Endodermal cell (in vitro differentiated cells): ENCODE measurements around the gene GRIA3. TPM values are rescaled to one million over a fixed set of nuclear protein-coding genes. Genes with fewer than 3 reads are reported as not detected.
A peak's percentile ranks its signal among the peaks of the same experiment; 100 is the strongest.

ENCODE experiments used
- DNase-seq: peaks from one replicate; pipeline ENCODE4 v3.0.0-alpha.2; 2017
- H3K27ac ChIP-seq: 2 replicates; pipeline ENCODE4 v1.5.1; 2013; ENCODE audit warnings: mild to moderate bottlenecking, low read depth, low read length, moderate library complexity
- H3K27me3 ChIP-seq: 2 replicates; pipeline ENCODE4 v1.6.1; 2013; ENCODE audit warnings: mild to moderate bottlenecking, low read length, moderate library complexity; ENCODE audit not compliant: insufficient read depth, control insufficient read depth, poor library complexity, severe bottlenecking
- H3K36me3 ChIP-seq: 2 replicates; pipeline ENCODE4 v1.7.0; 2013; ENCODE audit warnings: mild to moderate bottlenecking, low read length, moderate library complexity; ENCODE audit not compliant: control insufficient read depth, insufficient read depth
- H3K4me1 ChIP-seq: one replicate; pipeline ENCODE4 v1.7.0; 2013; ENCODE audit warnings: low read length; ENCODE audit not compliant: control insufficient read depth, insufficient read depth
- H3K4me3 ChIP-seq: 2 replicates; pipeline ENCODE4 v1.5.1; 2013; ENCODE audit warnings: mild to moderate bottlenecking, low read length, moderate library complexity
- H3K9ac ChIP-seq: 2 replicates; pipeline ENCODE4 v1.6.1; 2013; ENCODE audit warnings: mild to moderate bottlenecking, low read length, moderate library complexity; ENCODE audit not compliant: poor library complexity, severe bottlenecking; ENCODE audit errors: extremely low read depth
- H3K9me3 ChIP-seq: 2 replicates; pipeline ENCODE4 v1.6.1; 2013; ENCODE audit warnings: mild to moderate bottlenecking, low read length, moderate library complexity; ENCODE audit not compliant: control insufficient read depth
- H3K27ac Mint-ChIP-seq: 2 replicates; pipeline ENCODE4 v1.8.0; 2020; ENCODE audit warnings: mixed read lengths
- H3K27me3 Mint-ChIP-seq: 2 replicates; pipeline ENCODE4 v1.8.0; 2021; ENCODE audit warnings: mild to moderate bottlenecking, mixed read lengths; ENCODE audit not compliant: insufficient read depth
- H3K36me3 Mint-ChIP-seq: 2 replicates; pipeline ENCODE4 v1.8.0; 2020; ENCODE audit warnings: low read depth, mixed read lengths
- H3K4me1 Mint-ChIP-seq: 2 replicates; pipeline ENCODE4 v1.8.0; 2020; ENCODE audit warnings: mixed read lengths
- H3K4me3 Mint-ChIP-seq: 2 replicates; pipeline ENCODE4 v1.8.0; 2020; ENCODE audit warnings: mild to moderate bottlenecking, moderate library complexity, mixed read lengths
- H3K9me3 Mint-ChIP-seq: 2 replicates; pipeline ENCODE4 v1.8.0; 2020; ENCODE audit warnings: mild to moderate bottlenecking, mixed read lengths
- WGBS, 2 experiments: methylation state at CpG; one replicate each; pipeline versions ENCODE4 v1.1.5 to v1.1.7; 2013; ENCODE audit warnings: missing lambda C conversion rate in 2 of 2, mixed read lengths in 1 of 2; ENCODE audit not compliant: insufficient coverage in 1 of 2, insufficient read length in 1 of 2; 5-methylcytosine and 5-hydroxymethylcytosine counted together
- total RNA-seq, 2 donors: library from RNA; stranded (reverse); fragmentation: NEBNext Ultra II Directional in 1 of 2; extraction: Animal tissue kit (Norgen Biotek cat#: 25700) in 1 of 2; gene quantifications; 2 replicates in 1 of 2; 3 replicates in 1 of 2; pipeline ENCODE4 v1.2.1, GENCODE V29; 2021
- TF ChIP-seq, protein P1 (sequence below): fragments of 200-600 bp; sonication (generic); conservative IDR thresholded peaks from 2 replicates; pipeline ENCODE4 v1.5.0; 2021; ENCODE audit warnings: antibody characterized with exemption, mild to moderate bottlenecking

Gene GRIA3
- total RNA-seq, 2 donors from 2014 or later: 5.7 to 12.2 TPM

DNA sequence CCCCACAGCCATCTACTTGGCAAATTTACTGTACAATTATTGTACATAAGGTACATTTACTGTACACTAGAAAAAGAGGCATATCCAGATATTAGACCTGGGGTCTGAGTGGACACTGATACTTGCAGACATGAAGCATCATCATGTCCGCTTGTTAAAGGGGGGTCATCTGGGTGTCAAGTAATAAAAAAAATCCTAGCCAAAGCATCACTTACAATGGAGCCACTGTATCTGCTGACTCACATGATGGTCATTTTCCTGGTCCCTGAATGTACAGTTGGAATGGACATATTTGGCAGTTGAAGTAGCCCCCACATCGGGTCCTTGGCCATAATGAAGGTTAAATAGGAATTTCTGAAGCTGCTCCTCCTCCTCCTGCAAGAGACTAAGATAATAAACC lies 320.0 kb downstream of the GRIA3 start:
- H3K9me3 Mint-ChIP-seq: peaks cover 52% of the 10 kb centered on the region
- H3K9me3 ChIP-seq: no peaks in the 10 kb centered on the region
- no peak for DNase-seq
- H3K27me3 Mint-ChIP-seq: no peaks in the 10 kb centered on the region
- no peaks in the 10 kb centered on the region for H3K4me1 ChIP-seq
- H3K36me3 Mint-ChIP-seq: peaks cover 3% of the 10 kb centered on the region
- no peak overlapping the region for H3K4me3 Mint-ChIP-seq
- TF ChIP-seq, protein P1, sequence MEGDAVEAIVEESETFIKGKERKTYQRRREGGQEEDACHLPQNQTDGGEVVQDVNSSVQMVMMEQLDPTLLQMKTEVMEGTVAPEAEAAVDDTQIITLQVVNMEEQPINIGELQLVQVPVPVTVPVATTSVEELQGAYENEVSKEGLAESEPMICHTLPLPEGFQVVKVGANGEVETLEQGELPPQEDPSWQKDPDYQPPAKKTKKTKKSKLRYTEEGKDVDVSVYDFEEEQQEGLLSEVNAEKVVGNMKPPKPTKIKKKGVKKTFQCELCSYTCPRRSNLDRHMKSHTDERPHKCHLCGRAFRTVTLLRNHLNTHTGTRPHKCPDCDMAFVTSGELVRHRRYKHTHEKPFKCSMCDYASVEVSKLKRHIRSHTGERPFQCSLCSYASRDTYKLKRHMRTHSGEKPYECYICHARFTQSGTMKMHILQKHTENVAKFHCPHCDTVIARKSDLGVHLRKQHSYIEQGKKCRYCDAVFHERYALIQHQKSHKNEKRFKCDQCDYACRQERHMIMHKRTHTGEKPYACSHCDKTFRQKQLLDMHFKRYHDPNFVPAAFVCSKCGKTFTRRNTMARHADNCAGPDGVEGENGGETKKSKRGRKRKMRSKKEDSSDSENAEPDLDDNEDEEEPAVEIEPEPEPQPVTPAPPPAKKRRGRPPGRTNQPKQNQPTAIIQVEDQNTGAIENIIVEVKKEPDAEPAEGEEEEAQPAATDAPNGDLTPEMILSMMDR: no peak
- H3K9ac ChIP-seq: no peak overlapping the region
- H3K4me3 ChIP-seq: no peak overlapping the region
- H3K27ac ChIP-seq: no peak overlapping the region
- WGBS, 2 experiments: 75% methylated on average over 1 of the region's 2 CpGs; no CpG with 5 or more reads in 1 of the 2 experiments
- H3K36me3 ChIP-seq: no peaks in the 10 kb centered on the region
- no peaks in the 10 kb centered on the region for H3K4me1 Mint-ChIP-seq
- H3K27ac Mint-ChIP-seq: no peak overlapping the region
- H3K27me3 ChIP-seq: no peaks in the 10 kb centered on the region

DNA sequence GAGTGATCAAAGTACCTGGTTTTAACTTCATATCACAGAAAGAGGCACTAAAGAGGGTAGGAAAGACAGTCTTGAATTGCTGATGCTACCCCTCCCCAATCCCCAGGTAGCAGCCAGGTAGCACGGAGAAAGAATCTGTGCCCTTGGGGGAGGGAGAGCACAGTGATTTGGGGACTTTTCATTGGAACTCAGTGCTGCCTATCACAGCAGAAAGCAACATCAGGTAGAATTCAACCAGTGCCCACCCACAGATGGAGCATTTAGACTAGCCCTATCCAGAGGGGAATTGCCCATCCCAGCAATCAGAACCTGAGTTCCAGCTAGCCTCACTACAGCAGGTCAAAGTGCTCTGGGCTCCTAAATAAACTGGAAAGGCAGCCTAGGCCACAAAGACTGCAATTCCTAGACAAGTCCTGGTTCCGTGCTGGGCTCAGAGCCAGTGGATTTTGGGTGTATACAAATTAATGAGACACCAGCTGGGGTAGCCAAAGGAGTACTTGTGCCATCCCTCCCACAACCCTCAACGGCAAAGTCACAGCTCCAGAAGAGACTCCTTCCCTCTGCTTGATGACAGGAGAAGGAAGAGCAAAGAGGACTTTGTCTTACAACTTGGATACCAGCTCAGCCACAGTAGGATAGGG lies 320.7 kb downstream of the GRIA3 start:
- H3K27me3 ChIP-seq: no peaks in the 10 kb centered on the region
- no peaks in the 10 kb centered on the region for H3K36me3 ChIP-seq
- H3K4me3 ChIP-seq: no peak overlapping the region
- Mint-ChIP-seq H3K4me3 (no peak overlapping the region), H3K4me1 (no peaks in the 10 kb centered on the region), H3K27me3 (no peaks in the 10 kb centered on the region), H3K9me3 (peaks cover 45% of the 10 kb centered on the region), H3K36me3 (peaks cover 3% of the 10 kb centered on the region), H3K27ac (no peak overlapping the region)
- TF ChIP-seq, protein P1: no peak
- no peak overlapping the region for H3K9ac ChIP-seq
- H3K9me3 ChIP-seq: no peaks in the 10 kb centered on the region
- H3K27ac ChIP-seq: no peak overlapping the region
- WGBS, 2 experiments: 91% methylated on average over 3 of the region's 3 CpGs; no CpG with 5 or more reads in 1 of the 2 experiments
- H3K4me1 ChIP-seq: no peaks in the 10 kb centered on the region
- DNase-seq: peak; percentile 60

DNA sequence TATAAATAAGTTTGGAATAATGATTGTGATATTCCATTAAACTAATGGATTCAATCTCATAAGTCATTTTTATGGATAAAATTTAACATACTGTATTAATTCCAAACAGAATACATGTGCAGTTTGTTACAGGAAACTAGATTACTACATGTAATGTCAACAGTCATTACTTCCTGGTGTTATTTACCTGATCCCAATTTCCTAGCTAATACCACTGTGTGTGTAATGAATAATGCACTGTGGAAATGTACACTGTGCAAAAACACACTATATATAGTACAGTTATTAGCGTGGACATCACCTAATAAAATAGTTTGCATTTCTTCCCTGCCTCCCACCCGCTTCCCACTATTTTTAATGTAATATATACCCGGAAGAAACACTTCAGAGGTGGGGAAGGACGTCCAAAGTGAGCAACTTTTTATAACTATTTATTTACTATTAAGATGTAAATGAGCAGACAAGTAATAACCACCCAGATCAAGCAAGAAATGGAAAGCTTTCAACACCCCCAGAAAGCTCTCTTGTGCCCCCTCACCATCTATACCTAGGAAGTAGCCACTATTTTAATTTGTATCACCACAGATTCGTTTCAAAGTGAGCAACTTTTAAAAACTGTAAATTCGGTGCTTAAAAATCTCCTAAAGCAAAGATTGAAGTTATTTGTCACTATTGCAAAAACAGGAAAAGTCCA lies 329.7 kb downstream of the GRIA3 start:
- TF ChIP-seq, protein P1: no peak
- Mint-ChIP-seq H3K27me3 (no peaks in the 10 kb centered on the region), H3K27ac (no peak overlapping the region), H3K9me3 (peaks cover 39% of the 10 kb centered on the region), H3K4me1 (no peaks in the 10 kb centered on the region), H3K4me3 (no peak overlapping the region), H3K36me3 (no peaks in the 10 kb centered on the region)
- no peak overlapping the region for H3K9ac ChIP-seq
- H3K36me3 ChIP-seq: no peaks in the 10 kb centered on the region
- no peaks in the 10 kb centered on the region for H3K4me1 ChIP-seq
- DNase-seq: no peak
- H3K27ac ChIP-seq: no peak overlapping the region
- no peak overlapping the region for H3K4me3 ChIP-seq
- no peaks in the 10 kb centered on the region for H3K27me3 ChIP-seq
- 91 to 100% methylated on average over 1 to 4 of the region's 6 CpGs for WGBS, 2 experiments
- H3K9me3 ChIP-seq: no peaks in the 10 kb centered on the region
